H9 (cell line): ENCODE measurements around the gene IQUB. TPM values are rescaled to one million over a fixed set of nuclear protein-coding genes. Genes with fewer than 3 reads are reported as not detected.

Experiments used
- DNase-seq: peaks from one replicate; pipeline ENCODE4 v3.0.0-alpha.2; 2017
- H2AFZ ChIP-seq: one replicate; pipeline ENCODE4 v1.6.1; 2013; ENCODE audit warnings: mild to moderate bottlenecking, low read length, control low read depth, moderate library complexity
- H2AK5ac ChIP-seq: 2 replicates; pipeline ENCODE4 v1.6.1; 2013; ENCODE audit warnings: low read length, control low read depth, mixed read lengths; ENCODE audit not compliant: insufficient read length
- H2BK120ac ChIP-seq: one replicate; pipeline ENCODE4 v1.6.1; 2013; ENCODE audit warnings: low read depth, mild to moderate bottlenecking, low read length, control low read depth, inconsistent platforms; ENCODE audit not compliant: poor library complexity, severe bottlenecking
- H2BK12ac ChIP-seq: 2 replicates; pipeline ENCODE4 v1.6.1; 2013; ENCODE audit warnings: low read length, control low read depth, mixed read lengths, low read depth; ENCODE audit not compliant: insufficient read length
- H2BK15ac ChIP-seq: 2 replicates; pipeline ENCODE4 v1.6.1; 2013; ENCODE audit warnings: low read depth, low read length, control low read depth
- H2BK20ac ChIP-seq: one replicate; pipeline ENCODE4 v1.6.1; 2013; ENCODE audit warnings: low read depth, mild to moderate bottlenecking, low read length, control low read depth, inconsistent platforms; ENCODE audit not compliant: poor library complexity, severe bottlenecking
- H2BK5ac ChIP-seq: 2 replicates; pipeline ENCODE4 v1.6.1; 2013; ENCODE audit warnings: low read length, control low read depth, mixed read lengths; ENCODE audit not compliant: insufficient read length
- H3K14ac ChIP-seq: 2 replicates; pipeline ENCODE4 v1.6.1; 2013; ENCODE audit warnings: low read length, control low read depth; ENCODE audit not compliant: insufficient read depth
- H3K18ac ChIP-seq: 2 replicates; pipeline ENCODE4 v1.6.1; 2013; ENCODE audit warnings: low read depth, mild to moderate bottlenecking, mixed read lengths, low read length, control low read depth; ENCODE audit not compliant: insufficient read length
- H3K23ac ChIP-seq: 2 replicates; pipeline ENCODE4 v1.6.1; 2013; ENCODE audit warnings: low read length, control low read depth, mixed read lengths, low read depth; ENCODE audit not compliant: insufficient read length
- H3K23me2 ChIP-seq: 2 replicates; pipeline ENCODE4 v1.6.1; 2013; ENCODE audit warnings: low read depth, mild to moderate bottlenecking, mixed read lengths, low read length, control low read depth; ENCODE audit not compliant: insufficient read length, poor library complexity, severe bottlenecking
- H3K27ac ChIP-seq: 2 replicates; pipeline ENCODE4 v1.5.1; 2013; ENCODE audit warnings: low read length, control low read depth, mixed read lengths, low read depth; ENCODE audit not compliant: insufficient read length
- H3K27me3 ChIP-seq: 2 replicates; pipeline ENCODE4 v1.6.1; 2013; ENCODE audit warnings: low read length, control low read depth, inconsistent platforms; ENCODE audit not compliant: insufficient read depth
- H3K4ac ChIP-seq: 2 replicates; pipeline ENCODE4 v1.6.1; 2013; ENCODE audit warnings: low read depth, mild to moderate bottlenecking, control low read depth, inconsistent platforms, low read length, moderate library complexity
- H3K4me1 ChIP-seq: 2 replicates; pipeline ENCODE4 v1.6.1; 2013; ENCODE audit warnings: low read length, control low read depth, inconsistent platforms; ENCODE audit not compliant: insufficient read depth
- H3K4me2 ChIP-seq: 2 replicates; pipeline ENCODE4 v1.6.1; 2013; ENCODE audit warnings: low read length, control low read depth, mixed read lengths; ENCODE audit not compliant: insufficient read length, insufficient read depth
- H3K56ac ChIP-seq: 2 replicates; pipeline ENCODE4 v1.6.1; 2013; ENCODE audit warnings: low read depth, mild to moderate bottlenecking, mixed read lengths, low read length, control low read depth; ENCODE audit not compliant: insufficient read length
- H3K79me1 ChIP-seq: 2 replicates; pipeline ENCODE4 v1.6.1; 2013; ENCODE audit warnings: low read depth, mild to moderate bottlenecking, moderate library complexity, low read length, control low read depth, inconsistent platforms; ENCODE audit not compliant: insufficient read depth, poor library complexity, severe bottlenecking
- H3K79me2 ChIP-seq: 2 replicates; pipeline ENCODE4 v1.6.1; 2013; ENCODE audit warnings: low read length, control low read depth, inconsistent platforms; ENCODE audit not compliant: insufficient read depth
- H3K9ac ChIP-seq: 2 replicates; pipeline ENCODE4 v1.6.1; 2013; ENCODE audit warnings: low read length, control low read depth, mixed read lengths; ENCODE audit not compliant: insufficient read length; ENCODE audit errors: extremely low read depth
- H3K9me3 ChIP-seq: one replicate; pipeline ENCODE4 v1.6.1; 2013; ENCODE audit warnings: low read depth, low read length, inconsistent platforms; ENCODE audit not compliant: control insufficient read depth
- H3T11ph ChIP-seq: one replicate; pipeline ENCODE4 v1.6.1; 2013; ENCODE audit warnings: mild to moderate bottlenecking, low read length, control low read depth, inconsistent platforms
- H4K20me1 ChIP-seq: one replicate; pipeline ENCODE4 v1.6.1; 2013; ENCODE audit not compliant: control insufficient read depth, insufficient read length, insufficient read depth
- H4K5ac ChIP-seq: 2 replicates; pipeline ENCODE4 v1.6.1; 2013; ENCODE audit warnings: low read depth, mild to moderate bottlenecking, mixed read lengths, low read length, control low read depth; ENCODE audit not compliant: insufficient read length
- H4K8ac ChIP-seq: replicated peaks from 2 replicates; pipeline ENCODE4 v1.6.1; 2013; ENCODE audit warnings: low read length, control low read depth, mixed read lengths, low read depth; ENCODE audit not compliant: insufficient read length
- H4K91ac ChIP-seq: 2 replicates; pipeline ENCODE4 v1.6.1; 2013; ENCODE audit warnings: low read depth, mild to moderate bottlenecking, moderate library complexity, mixed read lengths, low read length, control low read depth; ENCODE audit not compliant: insufficient read length
- H3K27ac Mint-ChIP-seq, 3 experiments: 2 replicates in 2 of 3; 3 replicates in 1 of 3; pipeline ENCODE4 v1.8.0; 2020 to 2021; ENCODE audit warnings: mixed read lengths in 3 of 3, mild to moderate bottlenecking in 1 of 3, moderate library complexity in 1 of 3
- H3K27me3 Mint-ChIP-seq: 2 replicates; pipeline ENCODE4 v1.8.0; 2021; ENCODE audit warnings: low read depth, mild to moderate bottlenecking, moderate library complexity, mixed read lengths
- H3K36me3 Mint-ChIP-seq, 3 experiments: 2 replicates in 2 of 3; 3 replicates in 1 of 3; pipeline ENCODE4 v1.8.0; 2020 to 2021; ENCODE audit warnings: low read depth in 3 of 3, mixed read lengths in 3 of 3; ENCODE audit not compliant: insufficient read depth in 1 of 3
- H3K4me1 Mint-ChIP-seq, 2 experiments: 2 replicates each; pipeline ENCODE4 v1.8.0; 2020; ENCODE audit warnings: mixed read lengths in 2 of 2
- H3K4me3 Mint-ChIP-seq, 2 experiments: 2 replicates in 1 of 2; 3 replicates in 1 of 2; pipeline ENCODE4 v1.8.0; 2020 to 2021; ENCODE audit warnings: mild to moderate bottlenecking in 2 of 2, mixed read lengths in 2 of 2, moderate library complexity in 1 of 2
- H3K9me3 Mint-ChIP-seq, 2 experiments: 2 replicates in 1 of 2; 3 replicates in 1 of 2; pipeline ENCODE4 v1.8.0; 2020; ENCODE audit warnings: mild to moderate bottlenecking in 2 of 2, mixed read lengths in 2 of 2, moderate library complexity in 1 of 2
- CTCF ChIP-seq: fragments of 200-600 bp; sonication (generic); conservative IDR thresholded peaks from 3 replicates; pipeline ENCODE4 v1.8.0; 2021; ENCODE audit warnings: antibody characterized with exemption, mild to moderate bottlenecking
- whole genome bisulfite sequencing: extraction: QIAGEN DNeasy Blood & Tissue Kit; methylation state at CpG from one replicate; pipeline ENCODE4 v1.1.7; 2013; ENCODE audit warnings: missing lambda C conversion rate, low lambda C conversion rate, mixed read lengths; ENCODE audit not compliant: insufficient read length; ENCODE audit errors: extremely low coverage; 5-methylcytosine and 5-hydroxymethylcytosine counted together
- total RNA-seq: library from RNA; stranded (reverse); gene quantifications from 2 replicates; pipeline ENCODE4 v1.2.1, GENCODE V29; 2021

Gene IQUB
- total RNA-seq, 1 experiment from 2014 or later: 0.28 TPM

GRCh38 chr7:123548406-123548805 lies 14.0 kb upstream of the IQUB start:
- Histone ChIP-seq H4K20me1 (no peaks in the 10 kb centered on the region), H2BK120ac (no peak overlapping the region), H2AK5ac (no peak overlapping the region), H3K23ac (no peak overlapping the region), H3K27me3 (no peaks in the 10 kb centered on the region), H2BK20ac (no peak overlapping the region), H3K9ac (no peak overlapping the region), H3K4me1 (no peaks in the 10 kb centered on the region), H3K14ac (no peak overlapping the region), H4K8ac (no peak overlapping the region), H2BK12ac (no peak overlapping the region), H3K9me3 (no peaks in the 10 kb centered on the region), H3K4ac (no peak overlapping the region), H3K18ac (no peak overlapping the region), H4K91ac (no peak overlapping the region), H3K56ac (no peak overlapping the region), H2BK15ac (no peak overlapping the region), H3K79me1 (no peaks in the 10 kb centered on the region), H4K5ac (no peak overlapping the region), H2BK5ac (no peak overlapping the region), H3T11ph (no peak overlapping the region), H3K23me2 (no peaks in the 10 kb centered on the region), H2AFZ (no peak overlapping the region), H3K79me2 (no peaks in the 10 kb centered on the region), H3K4me2 (no peak overlapping the region), H3K27ac (no peak overlapping the region)
- H3K4me3 Mint-ChIP-seq: no peak overlapping the region
- no peaks in the 10 kb centered on the region; a peak in 1 of 5 replicates for H3K9me3 Mint-ChIP-seq
- DNase-seq: no peak
- H3K4me1 Mint-ChIP-seq: no peaks in the 10 kb centered on the region
- no peak for TF ChIP-seq CTCF
- peaks cover 12 to 34% (median 32%) of the 10 kb centered on the region in 3 experiments; a peak in 6 of 7 replicates for H3K36me3 Mint-ChIP-seq
- H3K27ac Mint-ChIP-seq: no peak overlapping the region
- WGBS: no CpG with 5 or more reads among the region's 1 CpG
- no peaks in the 10 kb centered on the region for H3K27me3 Mint-ChIP-seq
